Heart right ventricle (tissue), 16 donors: Measurements from ENCODE around the gene IGSF9B. TPM values are rescaled to one million over a fixed set of nuclear protein-coding genes. Genes with fewer than 3 reads are reported as not detected.

Experiments
- ATAC-seq, 8 donors: fragments of 200-7000 bp; cut with Tn5 transposase; one replicate each; pipeline ENCODE4 v1.9.1; 2020; ENCODE audit warnings: mild to moderate bottlenecking in 8 of 8, moderate library complexity in 8 of 8, moderate number of reproducible peaks in 1 of 8
- DNase-seq, 2 donors: peaks; one replicate each; pipeline ENCODE4 v3.0.0-alpha.2; 2020
- H3K27ac ChIP-seq, 10 donors: fragments of 200-600 bp; sonication (generic) in 2 of 10; one replicate each; pipeline versions ENCODE4 v1.5.0 to v1.8.0; 2020 to 2022; ENCODE audit warnings: mild to moderate bottlenecking in 3 of 10
- H3K27me3 ChIP-seq, 7 donors: fragments of 200-600 bp; one replicate each; pipeline ENCODE4 v1.8.0; 2021 to 2022; ENCODE audit warnings: mild to moderate bottlenecking in 2 of 7
- H3K36me3 ChIP-seq, 9 donors: fragments of 200-600 bp; sonication (generic) in 1 of 9; one replicate each; pipeline versions ENCODE4 v1.5.0 to v1.8.0; 2020 to 2022; ENCODE audit warnings: mild to moderate bottlenecking in 2 of 9
- H3K4me1 ChIP-seq, 9 donors: fragments of 200-600 bp; sonication (generic) in 1 of 9; one replicate each; pipeline versions ENCODE4 v1.5.0 to v1.8.0; 2020 to 2022; ENCODE audit warnings: mild to moderate bottlenecking in 4 of 9
- H3K4me3 ChIP-seq, 10 donors: fragments of 200-600 bp; sonication (generic) in 2 of 10; one replicate each; pipeline versions ENCODE4 v1.5.0 to v1.8.0; 2020 to 2022; ENCODE audit warnings: mild to moderate bottlenecking in 7 of 10, moderate library complexity in 2 of 10
- H3K9me3 ChIP-seq, 11 donors: fragments of 200-600 bp in 10 of 11; sonication (generic) in 2 of 11; one replicate each; pipeline versions ENCODE4 v1.5.0 to v1.8.0; 2013 to 2022; ENCODE audit warnings: mild to moderate bottlenecking in 2 of 11, control low read depth in 1 of 11, moderate library complexity in 1 of 11
- WGBS, 2 donors: extraction: QIAGEN DNeasy Blood & Tissue Kit; methylation state at CpG; one replicate each; pipeline ENCODE4 v1.1.7; 2013; ENCODE audit warnings: inconsistent platforms in 1 of 2; 5-methylcytosine and 5-hydroxymethylcytosine counted together
- intact Hi-C, 10 donors: fragments of 100-400 bp; cut with DNase I; formaldehyde crosslinking; loops; one replicate each; pipeline versions ENCODE4 v1.11.1 to v1.14.2; 2022
- polyA plus RNA-seq, 2 donors: library from polyadenylated mRNA; stranded (reverse); fragments of 200-250 nt; gene quantifications; one replicate each; pipeline ENCODE4 v1.2.3, GENCODE V29; 2013
- total RNA-seq, 10 donors: library from RNA; stranded (reverse); fragmentation: NEBNext Ultra II Directional in 3 of 10; extraction: Animal tissue kit (Norgen Biotek cat#: 25700) in 3 of 10; gene quantifications; one replicate each; pipeline versions ENCODE4 v1.2.1 to v1.2.4, GENCODE V29; 2021 to 2023
- TF ChIP-seq, protein P1 (sequence below), 9 donors: fragments of 200-600 bp; sonication (generic) in 2 of 9; IDR thresholded peaks; one replicate each; pipeline versions ENCODE4 v1.5.0 to v1.8.0; 2021 to 2022; ENCODE audit warnings: antibody characterized with exemption in 9 of 9, mild to moderate bottlenecking in 5 of 9, moderate library complexity in 1 of 9
- donor health status: Arrhythmogenic right ventricular cardiomyopathy.
- donor health status: ischemic (EF 13 %, LVEDD 7.1; RV severe dilation, severe dysfunction).
- donor health status: healthy with polysubstance abuse.
- donor health status: DM: no; HTN: yes; CAD: no.
- donor health status: DM: no; HTN: no; CAD: no.
- donor health status: ischemic (EF 25% LVEDD 6.9; RV normal size, moderate dysfunction).
- donor health status: ischemic (EF 25% LVEDD 5.7; RV mildly dilated, moderate dysfunction).
- donor health status: healthy.
- donor health status: DM: yes; HTN: yes; CAD: no.
- donor health status: Ischemic cardiomyopathy.
- donor health status: ischemic (EF 35%, LVEDD 5.7; RV mildly dilated, moderate dysfunction).
- donor health status: nonischemic (EF 11% LVEDD 7.7; RV severe dilation, severe dysfunction).
- donor health status: DM: yes; HTN: yes; CAD: no.
- donor health status: PGD.
- donor health status: ischemic (EF 29% LVEDD 5.4; RV normal size, mild dysfunction).
- donor health status: nonischemic (EF 23%, LVEDD 6.1; RV moderate dilation, normal function).

Gene IGSF9B
- total and polyA plus RNA-seq, 12 donors = 6.7 to 72.3 (median 49.6) TPM

DNA sequence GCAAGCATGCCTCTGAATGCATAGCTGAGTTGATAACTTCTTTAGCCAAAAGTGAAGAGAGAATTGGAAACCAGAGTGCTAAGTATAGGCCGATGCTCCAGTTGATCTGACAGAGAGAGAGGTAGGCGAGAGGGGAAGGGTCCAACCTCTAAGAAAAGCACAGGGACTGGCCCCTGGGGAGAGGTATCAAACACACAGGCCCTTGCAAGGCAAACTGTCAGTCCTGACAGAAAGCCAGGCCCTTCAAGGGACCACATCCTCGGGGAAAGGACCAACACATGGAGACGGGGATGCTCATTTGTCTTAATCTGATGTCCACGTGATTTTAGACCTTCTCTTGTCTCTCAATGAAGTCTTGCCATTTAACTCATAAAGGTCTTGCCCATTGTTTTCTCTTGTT, 67.6 kb downstream of the IGSF9B start:
- H3K4me3 ChIP-seq = no peak overlapping the region
- WGBS, 2 donors = 79 to 84% methylated on average over 5 of the region's 5 CpGs
- DNase-seq (no peak), ATAC-seq (no peak)
- intact Hi-C loops = no loop called here
- no peaks in the 10 kb centered on the region for H3K4me1 ChIP-seq
- TF ChIP-seq, protein P1, sequence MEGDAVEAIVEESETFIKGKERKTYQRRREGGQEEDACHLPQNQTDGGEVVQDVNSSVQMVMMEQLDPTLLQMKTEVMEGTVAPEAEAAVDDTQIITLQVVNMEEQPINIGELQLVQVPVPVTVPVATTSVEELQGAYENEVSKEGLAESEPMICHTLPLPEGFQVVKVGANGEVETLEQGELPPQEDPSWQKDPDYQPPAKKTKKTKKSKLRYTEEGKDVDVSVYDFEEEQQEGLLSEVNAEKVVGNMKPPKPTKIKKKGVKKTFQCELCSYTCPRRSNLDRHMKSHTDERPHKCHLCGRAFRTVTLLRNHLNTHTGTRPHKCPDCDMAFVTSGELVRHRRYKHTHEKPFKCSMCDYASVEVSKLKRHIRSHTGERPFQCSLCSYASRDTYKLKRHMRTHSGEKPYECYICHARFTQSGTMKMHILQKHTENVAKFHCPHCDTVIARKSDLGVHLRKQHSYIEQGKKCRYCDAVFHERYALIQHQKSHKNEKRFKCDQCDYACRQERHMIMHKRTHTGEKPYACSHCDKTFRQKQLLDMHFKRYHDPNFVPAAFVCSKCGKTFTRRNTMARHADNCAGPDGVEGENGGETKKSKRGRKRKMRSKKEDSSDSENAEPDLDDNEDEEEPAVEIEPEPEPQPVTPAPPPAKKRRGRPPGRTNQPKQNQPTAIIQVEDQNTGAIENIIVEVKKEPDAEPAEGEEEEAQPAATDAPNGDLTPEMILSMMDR (IDR thresholded peaks at IDR 0.05) = no peak
- no peak overlapping the region for H3K27ac ChIP-seq
- peaks cover 0 to 4% (median 0%) of the 10 kb centered on the region in 7 donors for H3K27me3 ChIP-seq
- no peaks in the 10 kb centered on the region for H3K9me3 ChIP-seq
- no peaks in the 10 kb centered on the region for H3K36me3 ChIP-seq

DNA sequence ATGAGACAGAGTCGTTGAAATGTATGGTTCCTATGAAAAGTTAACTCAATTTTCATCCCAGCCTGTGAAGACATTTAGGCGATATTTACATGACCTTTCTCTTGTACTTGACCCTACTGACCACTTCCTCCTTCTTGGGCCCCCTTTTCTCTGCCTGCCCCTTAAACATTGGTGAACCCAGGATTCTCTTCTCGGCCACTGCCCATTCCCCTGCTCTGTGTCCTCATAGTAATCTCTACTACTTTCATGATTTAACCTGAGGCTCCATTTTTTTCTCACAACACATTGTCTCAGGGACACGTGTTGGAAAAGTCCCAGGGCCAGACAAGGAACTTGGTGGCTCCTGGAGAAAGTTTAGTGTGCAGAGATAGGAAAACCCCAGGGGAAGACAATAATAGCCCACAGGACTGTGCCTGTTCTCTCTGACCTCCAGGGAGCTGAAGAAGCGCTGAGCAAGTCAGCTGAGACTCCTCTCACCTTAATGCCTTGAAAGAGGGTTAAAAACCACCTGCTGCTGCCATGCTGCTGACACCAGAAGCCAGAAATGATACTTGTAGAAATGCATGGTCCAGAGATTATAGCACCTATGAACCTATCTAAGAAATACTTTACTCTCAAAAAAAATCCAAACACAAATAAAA, 69.0 kb downstream of the IGSF9B start:
- H3K27ac ChIP-seq = no peak overlapping the region
- no peak for DNase-seq
- no peak for ATAC-seq
- intact Hi-C loops = no loop called here
- 69 to 77% methylated on average over 5 of the region's 5 CpGs for WGBS, 2 donors
- no peak overlapping the region for H3K4me3 ChIP-seq
- H3K36me3 ChIP-seq = no peaks in the 10 kb centered on the region
- peaks cover 0 to 4% (median 0%) of the 10 kb centered on the region in 7 donors for H3K27me3 ChIP-seq
- H3K9me3 ChIP-seq = peaks cover 0 to 6% (median 0%) of the 10 kb centered on the region in 11 donors
- TF ChIP-seq, protein P1 (IDR thresholded peaks at IDR 0.05) = no peak
- no peaks in the 10 kb centered on the region for H3K4me1 ChIP-seq

DNA sequence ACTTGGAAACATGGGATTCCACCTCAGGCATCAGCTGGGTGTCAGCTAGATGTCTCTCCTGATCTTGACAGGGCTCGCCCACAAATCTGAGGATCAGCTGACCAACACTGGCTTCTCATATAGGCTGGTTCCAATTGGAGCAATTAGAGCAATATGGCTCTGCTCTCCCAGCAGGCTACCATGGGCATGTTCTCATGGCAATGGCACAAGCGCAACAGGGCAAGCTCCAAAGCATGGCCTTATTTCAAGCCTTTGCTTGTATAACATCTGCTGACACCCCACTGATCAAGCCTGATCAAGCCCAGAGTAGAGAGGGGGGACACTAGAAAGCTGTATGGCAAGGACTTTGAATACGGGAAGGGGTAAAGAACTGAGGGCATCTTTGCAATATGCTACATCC, 70.7 kb downstream of the IGSF9B start:
- Histone ChIP-seq H3K4me1 (no peaks in the 10 kb centered on the region), H3K36me3 (no peaks in the 10 kb centered on the region), H3K9me3 (peaks cover 0 to 9% (median 0%) of the 10 kb centered on the region in 11 donors), H3K27me3 (peaks cover 0 to 4% (median 0%) of the 10 kb centered on the region in 7 donors), H3K4me3 (no peak overlapping the region), H3K27ac (no peak overlapping the region)
- intact Hi-C loops = no loop called here
- 90% methylated on average over 3 of the region's 3 CpGs for WGBS, 2 donors
- TF ChIP-seq, protein P1 (IDR thresholded peaks at IDR 0.05) = no peak
- ATAC-seq (no peak), DNase-seq (no peak)

DNA sequence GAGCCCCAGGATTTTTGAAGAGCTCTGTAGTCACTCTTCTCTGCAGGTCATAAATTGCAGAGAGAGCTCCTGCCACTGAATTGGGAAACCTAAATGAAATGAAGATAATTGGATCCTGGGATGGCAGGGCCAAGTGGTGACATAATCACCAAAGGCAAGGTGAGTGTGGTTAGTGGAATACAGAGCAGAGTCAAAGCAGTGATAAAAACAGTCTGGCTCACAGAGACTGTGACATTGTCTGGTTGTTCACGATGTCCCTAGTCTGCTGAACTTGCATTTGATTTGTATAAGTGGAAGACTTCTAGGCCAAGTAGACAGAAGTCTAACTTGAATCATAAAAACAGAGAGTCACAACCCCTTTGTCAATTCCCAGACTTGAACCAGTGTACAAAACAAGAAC, 84.6 kb downstream of the IGSF9B start:
- H3K9me3 ChIP-seq = peaks cover 0 to 11% (median 0%) of the 10 kb centered on the region in 11 donors
- H3K27ac ChIP-seq = no peak overlapping the region
- TF ChIP-seq, protein P1 (IDR thresholded peaks at IDR 0.05) = no peak
- no peak for DNase-seq
- H3K27me3 ChIP-seq = no peaks in the 10 kb centered on the region
- 17 to 67% methylated on average over 1 of the region's 1 CpG for WGBS, 2 donors
- no peak overlapping the region for H3K4me3 ChIP-seq
- intact Hi-C loops = no loop called here
- H3K4me1 ChIP-seq = no peaks in the 10 kb centered on the region
- H3K36me3 ChIP-seq = no peaks in the 10 kb centered on the region
- peak in 2 of 8 donors; percentile 52 to 68 for ATAC-seq
